IPS-15b (cell line): Measurements from ENCODE around the gene R3HDM4.

ENCODE experiments used
- H3K27me3 ChIP-seq: one replicate; pipeline ENCODE4 v1.6.1; 2013; ENCODE audit warnings: low read length; ENCODE audit not compliant: control insufficient read depth, insufficient read depth
- H3K36me3 ChIP-seq: one replicate; pipeline ENCODE4 v1.6.1; 2013; ENCODE audit warnings: low read length; ENCODE audit not compliant: control insufficient read depth, insufficient read depth
- H3K4me1 ChIP-seq: one replicate; pipeline ENCODE4 v1.6.1; 2013; ENCODE audit warnings: mild to moderate bottlenecking, low read length; ENCODE audit not compliant: control insufficient read depth, insufficient read depth
- H3K4me3 ChIP-seq: one replicate; pipeline ENCODE4 v1.5.1; 2013; ENCODE audit warnings: low read depth, low read length
- H3K9ac ChIP-seq: one replicate; pipeline ENCODE4 v1.6.1; 2013; ENCODE audit warnings: low read depth, mild to moderate bottlenecking, low read length
- H3K9me3 ChIP-seq: one replicate; pipeline ENCODE4 v1.6.1; 2013; ENCODE audit warnings: mild to moderate bottlenecking, low read length; ENCODE audit not compliant: control insufficient read depth, insufficient read depth

The R3HDM4 gene

GRCh38 chr19:912181-913079 lies 589 bp downstream of the R3HDM4 start:
- peaks cover 4% of the 10 kb centered on the region for H3K4me1 ChIP-seq
- no peaks in the 10 kb centered on the region for H3K36me3 ChIP-seq
- H3K9me3 ChIP-seq = no peaks in the 10 kb centered on the region
- no peak overlapping the region for H3K9ac ChIP-seq
- H3K4me3 ChIP-seq = peak overlapping the region; percentile 64
- H3K27me3 ChIP-seq = peaks cover 5% of the 10 kb centered on the region

- Histone ChIP-seq H3K4me1 (peaks cover 4% of the 10 kb centered on the region), H3K9ac (no peak overlapping the region), H3K36me3 (no peaks in the 10 kb centered on the region), H3K27me3 (peaks cover 2% of the 10 kb centered on the region), H3K9me3 (no peaks in the 10 kb centered on the region), H3K4me3 (peak overlapping the region; percentile 30)
Observed at GRCh38 chr19:911197-912033, 1.6 kb downstream of the R3HDM4 start.

GRCh38 chr19:907183-907853 lies 5.7 kb downstream of the R3HDM4 start:
- Histone ChIP-seq H3K4me1 (peaks cover 2% of the 10 kb centered on the region), H3K36me3 (no peaks in the 10 kb centered on the region), H3K9me3 (no peaks in the 10 kb centered on the region), H3K27me3 (no peaks in the 10 kb centered on the region), H3K4me3 (no peak overlapping the region), H3K9ac (no peak overlapping the region)

GRCh38 chr19:906480-906879 lies 6.5 kb downstream of the R3HDM4 start:
- H3K9ac ChIP-seq = no peak overlapping the region
- H3K9me3 ChIP-seq = no peaks in the 10 kb centered on the region
- peaks cover 2% of the 10 kb centered on the region for H3K4me1 ChIP-seq
- no peaks in the 10 kb centered on the region for H3K27me3 ChIP-seq
- H3K4me3 ChIP-seq = no peak overlapping the region
- H3K36me3 ChIP-seq = no peaks in the 10 kb centered on the region

- Histone ChIP-seq H3K4me1 (peaks cover 2% of the 10 kb centered on the region), H3K27me3 (no peaks in the 10 kb centered on the region), H3K9me3 (no peaks in the 10 kb centered on the region), H3K9ac (no peak overlapping the region), H3K4me3 (no peak overlapping the region), H3K36me3 (peaks cover 11% of the 10 kb centered on the region)
Observed at GRCh38 chr19:904545-904944, 8.5 kb downstream of the R3HDM4 start.

- H3K9me3 ChIP-seq = no peaks in the 10 kb centered on the region
- H3K27me3 ChIP-seq = no peaks in the 10 kb centered on the region
- peaks cover 16% of the 10 kb centered on the region for H3K36me3 ChIP-seq
- no peak overlapping the region for H3K4me3 ChIP-seq
- no peaks in the 10 kb centered on the region for H3K4me1 ChIP-seq
- H3K9ac ChIP-seq = no peak overlapping the region
Observed at GRCh38 chr19:903266-903797, 9.7 kb downstream of the R3HDM4 start.

GRCh38 chr19:902446-903226 lies 10.4 kb downstream of the R3HDM4 start:
- H3K4me1 ChIP-seq = no peaks in the 10 kb centered on the region
- no peaks in the 10 kb centered on the region for H3K27me3 ChIP-seq
- peaks cover 17% of the 10 kb centered on the region for H3K36me3 ChIP-seq
- no peaks in the 10 kb centered on the region for H3K9me3 ChIP-seq
- H3K9ac ChIP-seq = no peak overlapping the region
- H3K4me3 ChIP-seq = no peak overlapping the region

- H3K4me3 ChIP-seq = no peak overlapping the region
- peaks cover 19% of the 10 kb centered on the region for H3K36me3 ChIP-seq
- H3K9ac ChIP-seq = no peak overlapping the region
- H3K9me3 ChIP-seq = no peaks in the 10 kb centered on the region
- H3K4me1 ChIP-seq = no peaks in the 10 kb centered on the region
- H3K27me3 ChIP-seq = no peaks in the 10 kb centered on the region
Observed at GRCh38 chr19:902093-902370, 11.0 kb downstream of the R3HDM4 start.

GRCh38 chr19:901216-902092 lies 11.6 kb downstream of the R3HDM4 start:
- H3K4me1 ChIP-seq = no peaks in the 10 kb centered on the region
- peaks cover 22% of the 10 kb centered on the region for H3K36me3 ChIP-seq
- H3K27me3 ChIP-seq = no peaks in the 10 kb centered on the region
- no peak overlapping the region for H3K9ac ChIP-seq
- no peaks in the 10 kb centered on the region for H3K9me3 ChIP-seq
- no peak overlapping the region for H3K4me3 ChIP-seq

- Histone ChIP-seq H3K9me3 (no peaks in the 10 kb centered on the region), H3K9ac (no peak overlapping the region), H3K4me3 (no peak overlapping the region), H3K36me3 (peaks cover 25% of the 10 kb centered on the region), H3K27me3 (no peaks in the 10 kb centered on the region), H3K4me1 (no peaks in the 10 kb centered on the region)
Observed at GRCh38 chr19:900302-901111, 12.5 kb downstream of the R3HDM4 start.
